RCC 7860 (cell line): ENCODE results near the gene PLD6.

ENCODE experiments used
- DNase-seq: peaks from one replicate; pipeline ENCODE4 v3.0.0-alpha.2; 2015; ENCODE audit warnings: low spot score
- FAIRE-seq: peaks from 2 replicates; lab custom pipeline; 2012; peaks lifted over from hg19 to GRCh38; lab: Jason Lieb, UNC

The PLD6 gene

GRCh38 chr17:17180141-17180603 lies 26.0 kb downstream of the PLD6 start:
- no peak for FAIRE-seq

GRCh38 chr17:17179371-17179827 lies 26.7 kb downstream of the PLD6 start:
- no peak for DNase-seq
- no peak for FAIRE-seq

More at GRCh38 chr17:17180141-17180603, 26.0 kb downstream of the PLD6 start:
- DNase-seq: no peak

GRCh38 chr17:17177176-17177575 lies 29.0 kb downstream of the PLD6 start:
- FAIRE-seq: no peak
- no peak for DNase-seq

GRCh38 chr17:17176341-17176740 lies 29.8 kb downstream of the PLD6 start:
- DNase-seq (no peak), FAIRE-seq (no peak)

GRCh38 chr17:17175917-17176316 lies 30.2 kb downstream of the PLD6 start:
- DNase-seq (no peak), FAIRE-seq (no peak)

- DNase-seq: no peak
- FAIRE-seq: no peak
These were observed 30.8 kb downstream of the PLD6 start for GRCh38 chr17:17175340-17175739.

- DNase-seq (no peak), FAIRE-seq (no peak)
These were observed 32.2 kb downstream of the PLD6 start for GRCh38 chr17:17173921-17174320.

- FAIRE-seq: no peak
- no peak for DNase-seq
These were observed 33.1 kb downstream of the PLD6 start for GRCh38 chr17:17172990-17173389.

- FAIRE-seq (no peak), DNase-seq (no peak)
These were observed 33.9 kb downstream of the PLD6 start for GRCh38 chr17:17172001-17172939.

GRCh38 chr17:17171186-17171585 lies 34.9 kb downstream of the PLD6 start:
- no peak for DNase-seq
- no peak for FAIRE-seq

- FAIRE-seq (no peak), DNase-seq (no peak)
These were observed 35.7 kb downstream of the PLD6 start for GRCh38 chr17:17170346-17170985.

GRCh38 chr17:17169396-17169795 lies 36.7 kb downstream of the PLD6 start:
- DNase-seq: no peak
- no peak for FAIRE-seq

- FAIRE-seq (no peak), DNase-seq (no peak)
These were observed 37.7 kb downstream of the PLD6 start for GRCh38 chr17:17168401-17168800.

- FAIRE-seq (no peak), DNase-seq (no peak)
These were observed 38.1 kb downstream of the PLD6 start for GRCh38 chr17:17167986-17168385.

- DNase-seq: no peak
- FAIRE-seq: no peak
These were observed 38.8 kb downstream of the PLD6 start for GRCh38 chr17:17167356-17167755.

- FAIRE-seq: no peak
- no peak for DNase-seq
These were observed 39.7 kb downstream of the PLD6 start for GRCh38 chr17:17166446-17166845.

- no peak for FAIRE-seq
- DNase-seq: no peak
These were observed 40.3 kb downstream of the PLD6 start for GRCh38 chr17:17165666-17166308.

GRCh38 chr17:17164676-17165075 lies 41.5 kb downstream of the PLD6 start:
- no peak for FAIRE-seq
- DNase-seq: no peak

GRCh38 chr17:17164156-17164555 lies 42.0 kb downstream of the PLD6 start:
- no peak for FAIRE-seq
- no peak for DNase-seq

GRCh38 chr17:17161759-17162158 lies 44.4 kb downstream of the PLD6 start:
- DNase-seq: no peak
- FAIRE-seq: no peak

- FAIRE-seq (no peak), DNase-seq (no peak)
These were observed 45.0 kb downstream of the PLD6 start for GRCh38 chr17:17161121-17161520.
